SK-N-SH (cell line): ENCODE results near the gene PRDX6.

Source experiments
- CTCF ChIP-seq: fragments of 200-600 bp; sonication (generic); IDR thresholded peaks from 2 replicates; pipeline ENCODE4 v1.6.1; 2017; ENCODE audit warnings: antibody characterized with exemption, mild to moderate bottlenecking, moderate library complexity
- EP300 ChIP-seq, 2 experiments: IDR thresholded peaks; 2 replicates each; pipeline versions ENCODE4 v1.4.0 to v1.6.1; 2012; ENCODE audit warnings: borderline replicate concordance in 1 of 2, low read depth in 1 of 2, low read length in 1 of 2
- PBX3 ChIP-seq: IDR thresholded peaks from 2 replicates; pipeline ENCODE4; 2012
- REST ChIP-seq: IDR thresholded peaks from 2 replicates; pipeline ENCODE4 v1.6.1; 2012; ENCODE audit warnings: mild to moderate bottlenecking, low read depth, low read length, moderate library complexity
- TAF1 ChIP-seq: IDR thresholded peaks from 2 replicates; pipeline ENCODE4 v1.6.1; 2012; ENCODE audit warnings: low read depth, mild to moderate bottlenecking, low read length, moderate library complexity, borderline replicate concordance
- USF1 ChIP-seq: IDR thresholded peaks from 2 replicates; pipeline ENCODE4 v1.4.0; 2012; ENCODE audit warnings: low read depth, borderline replicate concordance
- YY1 ChIP-seq: IDR thresholded peaks from 2 replicates; pipeline ENCODE4 v1.4.0; 2012; ENCODE audit warnings: low read depth, mild to moderate bottlenecking

GRCh38 chr1:173527151-173527826 is 50.2 kb downstream of the PRDX6 start:
- TF ChIP-seq CTCF (no peak), REST (no peak), PBX3 (no peak), EP300 (IDR thresholded peaks at IDR 0.05; ENCODE audit: borderline replicate concordance in 1 of 2, low read depth in 1 of 2, low read length in 1 of 2) (no peak), TAF1 (no peak), YY1 (no peak), USF1 (no peak)
